WTC11 (cell line): ENCODE data around the gene RBFA. TPM values are rescaled to one million over a fixed set of nuclear protein-coding genes. Genes with fewer than 3 reads are reported as not detected.

Experiments
- ATAC-seq: fragments of 200-7000 bp; cut with Tn5 transposase; 2 replicates; pipeline ENCODE4 v1.10.0; 2021; ENCODE audit warnings: mild to moderate bottlenecking, moderate library complexity
- CTCF ChIA-PET: fragments of 300-600 bp; sonication (Branson Sonifier 250); formaldehyde crosslinking; loops from one replicate; lab custom pipeline; 2021; ENCODE audit warnings: antibody characterized with exemption; lab: Charles Lee
- POLR2A ChIA-PET: fragments of 350-600 bp; sonication (Branson Sonifier 250); formaldehyde crosslinking; loops from one replicate; lab custom pipeline; 2021; ENCODE audit warnings: antibody characterized with exemption; lab: Charles Lee
- DNase-seq: peaks from one replicate; pipeline ENCODE4 v3.0.0; 2021; ENCODE audit warnings: low spot score
- H3K27ac Mint-ChIP-seq: 2 replicates; pipeline ENCODE4 v1.8.0; 2021; ENCODE audit warnings: mixed read lengths
- H3K27me3 Mint-ChIP-seq: 2 replicates; pipeline ENCODE4 v1.8.0; 2021; ENCODE audit warnings: low read depth, mild to moderate bottlenecking, moderate library complexity, mixed read lengths
- H3K36me3 Mint-ChIP-seq: 2 replicates; pipeline ENCODE4 v1.8.0; 2021; ENCODE audit warnings: mixed read lengths
- H3K4me1 Mint-ChIP-seq: 2 replicates; pipeline ENCODE4 v1.8.0; 2022; ENCODE audit warnings: mixed read lengths
- H3K4me3 Mint-ChIP-seq: 2 replicates; pipeline ENCODE4 v1.8.0; 2021; ENCODE audit warnings: mild to moderate bottlenecking, moderate library complexity, mixed read lengths
- H3K9me3 Mint-ChIP-seq: 2 replicates; pipeline ENCODE4 v1.8.0; 2021; ENCODE audit warnings: mixed read lengths
- CREB1 ChIP-seq: sonication (generic); formaldehyde crosslinking; IDR thresholded peaks from 2 replicates; pipeline ENCODE4 v1.8.0; 2023; ENCODE audit warnings: mild to moderate bottlenecking, missing genetic modification reagents
- CREM ChIP-seq: sonication (generic); formaldehyde crosslinking; IDR thresholded peaks from 2 replicates; pipeline ENCODE4 v1.8.1; 2022; ENCODE audit warnings: mild to moderate bottlenecking, missing genetic modification reagents, moderate library complexity
- CTCF ChIP-seq: fragments of 200-600 bp; IDR thresholded peaks from 2 replicates; pipeline ENCODE4 v1.8.0; 2022; ENCODE audit warnings: antibody characterized with exemption
- ETV6 ChIP-seq: sonication (generic); formaldehyde crosslinking; IDR thresholded peaks from 2 replicates; pipeline ENCODE4 v1.8.1; 2022; ENCODE audit warnings: mild to moderate bottlenecking, missing genetic modification reagents
- FOXK1 ChIP-seq: sonication (generic); formaldehyde crosslinking; IDR thresholded peaks from 2 replicates; pipeline ENCODE4 v1.8.0; 2022; ENCODE audit warnings: mild to moderate bottlenecking, moderate library complexity, missing genetic modification reagents
- GRHL2 ChIP-seq: fragments of 250-450 bp; sonication (Bioruptor Pico); IDR thresholded peaks from 2 replicates; pipeline ENCODE4 v1.8.0; 2022; ENCODE audit warnings: mild to moderate bottlenecking, moderate library complexity; ENCODE audit not compliant: insufficient replicate concordance, severe bottlenecking
- MAX ChIP-seq: sonication (generic); formaldehyde crosslinking; IDR thresholded peaks from 2 replicates; pipeline ENCODE4 v1.8.0; 2022; ENCODE audit warnings: mild to moderate bottlenecking, missing genetic modification reagents
- MYBL2 ChIP-seq: sonication (generic); formaldehyde crosslinking; IDR thresholded peaks from 2 replicates; pipeline ENCODE4 v1.8.1; 2023; ENCODE audit warnings: mild to moderate bottlenecking, moderate library complexity, missing genetic modification reagents
- OVOL2 ChIP-seq: fragments of 250-450 bp; sonication (Bioruptor Pico); IDR thresholded peaks from 2 replicates; pipeline ENCODE4 v1.9.0; 2021; ENCODE audit warnings: mild to moderate bottlenecking, borderline replicate concordance
- RELA ChIP-seq: sonication (generic); formaldehyde crosslinking; IDR thresholded peaks from 2 replicates; pipeline ENCODE4 v1.8.1; 2022; ENCODE audit warnings: missing genetic modification reagents, mild to moderate bottlenecking, borderline replicate concordance
- SOX15 ChIP-seq: fragments of 250-450 bp; sonication (Bioruptor Pico); IDR thresholded peaks from 2 replicates; pipeline ENCODE4 v1.9.0; 2021; ENCODE audit warnings: mild to moderate bottlenecking
- TCF7 ChIP-seq: sonication (generic); formaldehyde crosslinking; IDR thresholded peaks from 2 replicates; pipeline ENCODE4 v1.8.0; 2022; ENCODE audit warnings: mild to moderate bottlenecking, low read depth, missing genetic modification reagents, moderate library complexity
- ZNF121 ChIP-seq: sonication (generic); formaldehyde crosslinking; IDR thresholded peaks from 2 replicates; pipeline ENCODE4 v1.8.0; 2023; ENCODE audit warnings: missing genetic modification reagents
- ZNF219 ChIP-seq: sonication (generic); formaldehyde crosslinking; IDR thresholded peaks from 2 replicates; pipeline ENCODE4 v1.8.0; 2023; ENCODE audit warnings: missing genetic modification reagents, mild to moderate bottlenecking, borderline replicate concordance
- ZNF317 ChIP-seq: sonication (generic); formaldehyde crosslinking; IDR thresholded peaks from 2 replicates; pipeline ENCODE4 v1.8.1; 2023; ENCODE audit warnings: low read depth, mild to moderate bottlenecking, moderate library complexity, missing genetic modification reagents, borderline replicate concordance
- ZNF532 ChIP-seq: fragments of 250-450 bp; sonication (Bioruptor Pico); IDR thresholded peaks from 2 replicates; pipeline ENCODE4 v1.9.0; 2021; ENCODE audit warnings: mild to moderate bottlenecking, borderline replicate concordance
- total RNA-seq: library from RNA; stranded (reverse); gene quantifications from 3 replicates; pipeline ENCODE4 v1.2.3, GENCODE V29; 2021
- TF ChIP-seq, protein P1 (sequence below): sonication (generic); formaldehyde crosslinking; IDR thresholded peaks from 2 replicates; pipeline ENCODE4 v1.8.1; 2023; ENCODE audit warnings: mild to moderate bottlenecking, moderate library complexity, missing genetic modification reagents
- TF ChIP-seq, protein P2 (sequence below): fragments of 250-450 bp; sonication (Bioruptor Pico); IDR thresholded peaks from 2 replicates; pipeline ENCODE4 v1.9.0; 2021; ENCODE audit warnings: moderate library complexity, mild to moderate bottlenecking, inconsistent platforms, borderline replicate concordance

Gene RBFA
- total RNA-seq, 1 experiment from 2014 or later: 37.1 TPM

- Mint-ChIP-seq H3K36me3 (peaks cover 33% of the 10 kb centered on the region), H3K4me3 (no peak overlapping the region), H3K27me3 (peaks cover 13% of the 10 kb centered on the region), H3K27ac (no peak overlapping the region), H3K9me3 (peaks cover 54% of the 10 kb centered on the region), H3K4me1 (peaks cover 20% of the 10 kb centered on the region)
- CTCF ChIA-PET: no interaction called here
- no peak for TF ChIP-seq CREM (CRISPR knock-in tag)
- no peak for TF ChIP-seq ZNF219
- no peak for TF ChIP-seq MYBL2 (CRISPR knock-in tag)
- TF ChIP-seq FOXK1 (CRISPR knock-in tag): no peak
- no peak for TF ChIP-seq CTCF
- TF ChIP-seq, protein P1, sequence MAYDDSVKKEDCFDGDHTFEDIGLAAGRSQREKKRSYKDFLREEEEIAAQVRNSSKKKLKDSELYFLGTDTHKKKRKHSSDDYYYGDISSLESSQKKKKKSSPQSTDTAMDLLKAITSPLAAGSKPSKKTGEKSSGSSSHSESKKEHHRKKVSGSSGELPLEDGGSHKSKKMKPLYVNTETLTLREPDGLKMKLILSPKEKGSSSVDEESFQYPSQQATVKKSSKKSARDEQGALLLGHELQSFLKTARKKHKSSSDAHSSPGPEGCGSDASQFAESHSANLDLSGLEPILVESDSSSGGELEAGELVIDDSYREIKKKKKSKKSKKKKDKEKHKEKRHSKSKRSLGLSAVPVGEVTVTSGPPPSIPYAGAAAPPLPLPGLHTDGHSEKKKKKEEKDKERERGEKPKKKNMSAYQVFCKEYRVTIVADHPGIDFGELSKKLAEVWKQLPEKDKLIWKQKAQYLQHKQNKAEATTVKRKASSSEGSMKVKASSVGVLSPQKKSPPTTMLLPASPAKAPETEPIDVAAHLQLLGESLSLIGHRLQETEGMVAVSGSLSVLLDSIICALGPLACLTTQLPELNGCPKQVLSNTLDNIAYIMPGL (CRISPR knock-in tag): no peak
- no peak for TF ChIP-seq GRHL2 (CRISPR knock-in tag)
- ATAC-seq (no peak), DNase-seq (no peak)
- POLR2A ChIA-PET: no interaction called here
These were observed 29.5 kb upstream of the RBFA start for GRCh38 chr18:80004600-80005342.

DNA sequence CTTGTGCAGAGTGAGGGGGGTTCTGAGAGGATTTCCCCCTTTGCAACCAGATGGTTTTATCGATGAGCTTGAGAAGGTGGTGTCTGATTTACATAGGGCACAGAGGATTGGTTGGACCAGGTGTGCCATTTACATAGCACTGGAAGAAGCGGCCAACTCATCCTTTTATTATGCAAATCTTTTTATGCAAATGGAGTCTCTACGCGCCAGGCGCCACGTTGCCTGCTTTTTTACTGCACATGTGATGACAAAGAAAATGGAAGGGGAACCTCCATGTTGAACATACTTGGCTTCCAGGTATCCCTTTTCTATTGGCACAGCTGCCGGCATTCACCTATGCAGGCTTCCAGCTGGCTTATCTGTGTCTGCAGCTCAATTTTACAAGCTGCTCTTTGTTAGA lies 27.5 kb upstream of the RBFA start:
- Mint-ChIP-seq H3K9me3 (peaks cover 57% of the 10 kb centered on the region), H3K4me3 (no peak overlapping the region), H3K36me3 (peaks cover 30% of the 10 kb centered on the region), H3K4me1 (peaks cover 20% of the 10 kb centered on the region), H3K27me3 (peaks cover 5% of the 10 kb centered on the region), H3K27ac (peak overlapping the region; percentile 12; the same call in 1 of the 2 replicates)
- DNase-seq (no peak), ATAC-seq (peak; percentile 74)
- TF ChIP-seq RELA (no peak), MAX (CRISPR knock-in tag) (0 out of 2 replicates have a peak, but pooled peaks have one; percentile 26), ZNF532 (CRISPR knock-in tag) (peak; percentile 36; the same call in 1 of the 2 replicates)
- ChIA-PET POLR2A (no interaction called here), CTCF (interaction anchor here (0.8 kb wide), 1 partner anchor 27 kb away, joined by 3 read pairs; the partner anchor contains the start of gene RBFA)

DNA sequence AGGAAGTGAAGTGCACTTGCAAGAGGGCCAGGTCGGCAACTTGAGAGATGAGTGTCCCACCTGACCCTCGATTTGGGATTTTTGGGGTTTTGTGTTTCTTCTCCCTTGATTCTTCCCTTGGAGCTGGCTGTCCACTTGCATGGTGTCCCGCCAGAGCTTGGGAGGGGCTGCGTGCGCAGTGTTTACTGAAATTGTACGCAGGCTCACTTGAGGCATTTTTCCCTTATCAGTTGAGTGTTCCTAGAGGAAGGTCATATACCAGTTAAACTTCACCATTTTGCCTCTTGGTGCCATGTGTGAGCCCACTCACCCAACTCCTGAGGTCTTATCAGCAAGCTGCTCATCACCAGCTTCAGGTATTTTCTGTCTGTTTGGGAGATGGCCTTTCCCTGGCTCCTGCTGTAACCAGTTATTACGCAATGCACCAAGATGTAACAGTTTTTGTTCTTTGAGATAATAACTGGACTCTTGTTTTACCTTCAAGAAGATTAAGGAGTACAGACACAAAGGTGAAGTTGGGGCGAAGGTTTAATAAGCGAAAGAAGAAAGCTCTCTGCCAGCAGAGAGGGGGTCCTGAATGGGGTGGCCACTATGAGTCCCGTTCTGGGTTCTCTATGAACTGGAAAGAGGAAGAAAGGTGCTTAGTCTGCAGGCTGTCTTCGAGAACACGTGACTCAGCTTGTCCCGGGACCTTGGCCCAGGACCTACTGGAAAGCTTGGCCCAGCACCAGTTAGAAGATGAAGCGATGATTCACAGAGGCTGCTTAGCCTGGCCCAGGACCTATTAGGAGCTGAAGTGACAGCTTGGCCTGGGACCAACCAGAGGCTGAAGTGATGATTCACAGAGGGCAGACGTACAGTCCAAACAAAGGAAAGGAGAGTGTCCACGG lies 24.3 kb upstream of the RBFA start:
- H3K27ac Mint-ChIP-seq: no peak overlapping the region
- DNase-seq: no peak
- no peak overlapping the region for H3K4me3 Mint-ChIP-seq
- H3K9me3 Mint-ChIP-seq: peaks cover 76% of the 10 kb centered on the region
- CTCF ChIA-PET: no interaction called here
- no peak for ATAC-seq
- H3K36me3 Mint-ChIP-seq: peaks cover 35% of the 10 kb centered on the region
- peaks cover 13% of the 10 kb centered on the region for H3K27me3 Mint-ChIP-seq
- POLR2A ChIA-PET: no interaction called here
- peaks cover 20% of the 10 kb centered on the region for H3K4me1 Mint-ChIP-seq
- TF ChIP-seq, protein P1 (CRISPR knock-in tag): no peak
- TF ChIP-seq ZNF219: no peak
- no peak for TF ChIP-seq TCF7 (CRISPR knock-in tag)
- no peak for TF ChIP-seq CREB1 (CRISPR knock-in tag)
- TF ChIP-seq OVOL2 (CRISPR knock-in tag): no peak
- no peak for TF ChIP-seq ZNF317
- TF ChIP-seq, protein P2, sequence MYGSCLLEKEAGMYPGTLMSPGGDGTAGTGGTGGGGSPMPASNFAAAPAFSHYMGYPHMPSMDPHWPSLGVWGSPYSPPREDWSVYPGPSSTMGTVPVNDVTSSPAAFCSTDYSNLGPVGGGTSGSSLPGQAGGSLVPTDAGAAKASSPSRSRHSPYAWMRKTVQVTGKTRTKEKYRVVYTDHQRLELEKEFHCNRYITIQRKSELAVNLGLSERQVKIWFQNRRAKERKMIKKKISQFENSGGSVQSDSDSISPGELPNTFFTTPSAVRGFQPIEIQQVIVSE: no peak
- TF ChIP-seq ZNF121 (CRISPR knock-in tag): no peak
- no peak for TF ChIP-seq GRHL2 (CRISPR knock-in tag)
- no peak for TF ChIP-seq ETV6 (CRISPR knock-in tag)
- no peak for TF ChIP-seq SOX15 (CRISPR knock-in tag)
